Measurements from ENCODE around the gene COX6B2.
"Not testable (repeated sequence)": the region's sequence is repeated elsewhere in the genome, so short reads cannot be mapped to it uniquely, and the experiment has no call there.

The COX6B2 gene

DNA sequence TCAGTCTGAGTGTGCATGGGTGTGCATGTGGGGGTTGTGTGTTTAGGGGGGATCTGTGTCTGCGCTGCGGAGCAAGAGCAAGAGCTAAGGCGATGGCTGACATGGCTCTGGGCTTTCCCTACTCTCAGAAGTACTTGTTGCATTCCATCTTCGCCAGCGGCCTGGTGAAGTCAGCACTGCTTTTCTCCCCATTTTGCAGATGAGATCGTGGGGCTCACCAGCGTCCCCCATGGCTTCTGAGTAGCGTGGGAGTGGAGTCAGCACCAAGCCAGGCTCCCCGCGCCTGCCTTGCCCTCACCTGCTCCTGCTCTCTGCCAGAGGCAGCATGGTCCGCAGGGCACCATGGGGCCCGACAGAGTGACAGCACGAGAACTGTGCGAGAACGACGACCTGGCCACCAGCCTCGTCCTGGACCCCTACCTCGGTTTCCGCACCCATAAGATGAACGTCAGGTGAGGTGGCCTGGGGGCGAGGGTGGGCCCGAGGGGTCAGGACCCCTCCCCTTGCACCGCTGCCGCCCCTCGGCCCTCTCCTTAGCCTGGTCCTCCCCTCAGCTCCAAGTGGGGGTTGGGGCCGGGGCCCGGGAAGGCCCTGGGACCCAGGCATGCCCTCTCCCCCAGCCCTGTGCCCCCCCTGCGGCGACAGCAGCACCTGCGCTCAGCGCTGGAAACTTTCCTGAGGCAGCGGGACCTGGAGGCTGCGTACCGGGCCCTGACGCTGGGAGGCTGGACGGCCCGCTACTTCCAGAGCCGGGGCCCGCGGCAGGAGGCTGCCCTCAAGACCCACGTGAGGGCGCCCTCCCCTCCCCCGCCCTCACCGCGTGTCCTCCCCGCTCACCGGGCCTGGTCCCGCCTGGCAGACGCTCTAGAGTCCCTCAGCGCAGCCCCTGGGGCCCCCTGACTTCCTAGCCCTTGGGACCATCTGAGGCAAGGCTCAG lies 12.7 kb downstream of the COX6B2 start:
- DNase-seq = no peak

DNA sequence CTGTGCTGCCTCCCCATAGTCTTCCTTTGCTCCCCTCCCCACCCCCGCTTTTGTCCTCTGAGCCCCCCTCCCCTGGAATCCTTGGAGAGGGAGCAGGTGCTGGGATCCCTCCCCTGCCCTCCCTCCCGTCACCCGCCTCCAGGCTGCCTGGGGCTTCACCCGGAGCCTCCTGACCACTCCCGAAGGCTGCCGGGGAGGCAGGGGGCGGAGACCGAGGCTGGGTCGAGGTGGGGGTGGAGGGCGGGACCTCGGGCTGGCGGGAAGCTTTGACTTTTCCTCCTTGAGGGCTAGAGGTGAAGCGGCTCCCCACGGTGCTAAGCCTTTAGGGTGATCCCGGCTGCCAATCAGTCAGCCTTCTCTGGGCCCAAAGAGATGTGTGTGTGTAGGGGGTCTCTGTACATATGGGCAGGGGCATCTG lies 13.3 kb downstream of the COX6B2 start:
- DNase-seq = peak; percentile 64

DNA sequence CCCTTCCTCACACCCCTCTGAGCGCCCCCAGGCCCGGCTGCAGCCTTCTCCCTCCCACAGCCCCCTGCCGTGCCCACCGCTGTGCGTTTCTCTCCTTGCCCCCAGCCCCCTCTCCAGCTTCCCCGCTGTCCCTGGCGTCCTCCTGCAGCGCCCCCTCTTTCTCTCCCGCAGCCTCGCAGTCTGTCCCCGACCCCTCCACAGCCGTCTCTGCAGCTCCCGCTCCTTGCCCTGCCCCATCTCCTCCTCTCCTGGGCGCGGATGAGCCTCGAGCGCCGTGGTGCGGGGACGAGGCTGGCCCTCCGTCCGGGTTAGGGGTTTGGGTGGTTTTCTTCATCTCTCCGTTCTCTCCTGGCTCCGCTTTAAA lies 13.8 kb downstream of the COX6B2 start:
- no peak for DNase-seq

DNA sequence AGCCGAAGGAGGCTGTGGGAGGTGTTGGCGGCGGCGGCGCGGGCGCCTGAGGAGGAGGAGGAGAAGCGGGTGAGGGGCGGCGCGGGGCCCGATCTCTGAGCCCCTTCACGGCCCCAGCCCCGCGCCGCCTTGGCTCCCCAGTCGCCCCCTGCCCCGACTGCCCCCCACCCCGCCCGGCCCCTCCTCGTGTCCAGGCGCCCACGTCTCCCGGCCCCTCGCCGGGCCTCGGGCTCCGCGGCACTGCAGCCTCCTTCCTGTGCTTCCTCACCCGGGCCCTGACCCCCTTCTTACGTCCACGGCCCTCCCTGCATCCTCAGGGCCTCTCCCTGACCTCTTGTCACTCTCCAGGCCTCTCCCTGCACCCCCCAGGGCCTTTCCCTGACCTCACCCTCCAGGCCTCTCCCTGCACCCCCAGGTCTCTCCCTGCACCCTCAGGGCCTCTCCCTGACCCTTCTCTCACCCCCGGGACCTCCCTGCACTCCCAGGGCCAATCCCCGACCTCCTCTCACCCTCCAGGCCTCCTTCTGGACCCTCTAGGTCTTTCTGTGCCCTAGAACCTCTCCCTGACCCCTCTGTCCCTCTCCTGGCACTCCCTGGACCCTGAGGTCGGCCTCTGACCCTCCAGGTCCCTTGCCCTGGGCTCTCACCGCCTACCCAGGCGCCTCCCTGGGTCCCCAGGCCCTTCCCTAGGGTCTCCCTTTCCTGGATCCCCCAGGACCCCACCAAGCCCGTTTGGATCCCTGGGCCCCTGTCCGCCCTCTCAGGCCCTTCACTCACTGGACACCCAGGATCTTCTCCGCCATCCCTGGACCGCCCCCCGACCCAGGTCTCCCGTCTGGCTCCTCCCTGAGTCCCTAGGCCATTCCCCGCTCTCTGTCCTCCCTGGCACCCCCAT lies 14.4 kb downstream of the COX6B2 start:
- DNase-seq = no peak

DNA sequence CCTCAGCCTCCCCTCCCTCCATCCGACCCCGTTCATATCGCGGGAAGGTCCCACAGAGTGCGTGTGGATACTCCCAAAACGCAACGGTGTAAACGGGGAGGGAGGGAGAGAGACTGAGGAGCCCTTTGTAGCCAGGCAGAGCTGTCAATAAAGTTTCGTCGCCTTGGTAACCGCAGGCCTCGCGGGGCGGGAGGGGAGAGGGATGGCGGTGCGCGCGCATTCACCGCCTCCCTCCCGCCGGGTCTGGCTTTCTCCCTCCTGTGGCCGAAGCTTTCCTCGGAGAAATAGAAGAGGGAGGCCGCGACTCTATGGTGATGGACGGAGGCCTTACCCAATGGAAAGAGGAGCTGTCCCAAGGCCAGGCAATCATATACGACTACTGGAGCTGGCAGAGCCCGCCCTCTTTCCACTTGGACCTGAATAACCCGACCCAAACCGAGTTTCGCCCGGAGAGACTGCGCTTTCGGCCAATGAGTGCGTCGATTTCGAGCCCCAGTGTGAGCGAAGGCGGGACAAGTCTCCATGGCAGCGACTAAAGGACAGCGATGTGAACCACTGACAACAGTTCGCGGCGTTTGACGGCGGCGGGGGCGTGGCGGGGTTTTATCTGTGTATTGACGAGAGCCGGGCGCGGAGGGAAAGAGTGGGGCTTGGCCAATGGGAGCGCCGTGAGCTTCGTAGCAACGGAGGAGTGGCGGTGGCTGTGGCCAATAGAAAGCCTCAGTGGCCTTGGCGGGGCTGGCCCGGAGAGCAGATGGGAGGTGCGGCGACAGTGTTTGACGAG lies 15.2 kb downstream of the COX6B2 start, which contains the start of gene KMT5C:
TSS of gene KMT5C (plus strand) at position 772 of the 784 bp plus-strand sequence. CDS start 2,061 bp downstream, outside the sequence.
- DNase-seq = peak; percentile 100

DNA sequence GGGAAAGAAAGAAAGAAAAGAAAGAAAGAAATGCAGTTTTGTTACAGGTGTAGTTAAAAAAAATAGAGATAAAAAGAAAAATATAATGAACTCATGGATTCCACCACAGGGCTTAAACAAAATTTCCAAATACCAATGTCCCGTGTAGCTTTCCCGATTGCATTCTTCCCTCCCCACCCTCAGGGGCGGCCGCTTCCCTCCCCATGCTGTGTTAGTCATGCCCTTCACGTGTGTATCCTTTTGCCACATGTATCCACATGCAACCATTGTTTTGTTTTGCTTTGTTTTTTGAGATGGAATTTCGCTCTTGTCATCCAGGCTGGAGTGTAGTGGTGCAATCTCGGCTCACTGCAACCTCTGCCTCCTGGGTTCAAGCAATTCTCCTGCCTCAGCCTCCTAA lies 18.4 kb downstream of the COX6B2 start:
- DNase-seq = no peak

DNA sequence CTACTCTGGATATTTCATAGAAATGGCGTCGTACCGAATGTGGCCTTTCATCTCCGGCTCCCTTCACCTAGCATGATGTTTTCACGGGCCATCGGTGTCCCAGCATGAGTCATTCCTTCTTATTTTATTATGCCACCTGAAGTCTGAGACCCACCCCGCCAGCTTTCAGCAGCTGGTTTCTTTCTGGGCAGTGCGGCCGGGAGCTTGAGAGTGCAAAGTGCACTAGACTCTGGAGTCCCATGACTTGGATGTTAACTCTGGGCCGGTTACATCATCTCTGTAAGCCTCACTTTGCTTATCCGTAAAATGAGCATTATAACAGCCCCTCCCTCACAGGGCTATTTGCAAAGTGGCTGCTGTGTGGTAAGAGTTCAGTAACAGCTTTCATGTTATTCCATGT lies 20.6 kb downstream of the COX6B2 start:
- no peak for DNase-seq

DNA sequence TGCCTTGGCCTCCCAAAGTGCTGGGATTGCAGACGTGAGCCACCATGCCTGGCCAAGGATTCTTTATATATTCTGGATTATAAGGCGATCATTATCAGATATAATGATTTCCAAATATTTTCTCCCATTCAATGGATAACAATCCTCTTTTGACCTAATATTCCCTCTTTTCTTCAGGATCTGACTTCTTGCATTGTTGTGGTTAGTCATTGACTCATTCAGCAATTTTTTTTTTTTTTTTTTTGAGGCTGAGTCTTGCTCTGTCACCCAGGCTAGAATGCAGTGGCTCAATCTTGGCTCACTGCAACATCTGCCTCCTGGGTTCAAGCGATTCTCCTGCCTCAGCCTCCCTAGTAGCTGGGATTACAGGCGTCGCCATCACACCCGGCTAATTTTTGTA lies 24.7 kb downstream of the COX6B2 start:
- not testable (repeated sequence) for DNase-seq

DNA sequence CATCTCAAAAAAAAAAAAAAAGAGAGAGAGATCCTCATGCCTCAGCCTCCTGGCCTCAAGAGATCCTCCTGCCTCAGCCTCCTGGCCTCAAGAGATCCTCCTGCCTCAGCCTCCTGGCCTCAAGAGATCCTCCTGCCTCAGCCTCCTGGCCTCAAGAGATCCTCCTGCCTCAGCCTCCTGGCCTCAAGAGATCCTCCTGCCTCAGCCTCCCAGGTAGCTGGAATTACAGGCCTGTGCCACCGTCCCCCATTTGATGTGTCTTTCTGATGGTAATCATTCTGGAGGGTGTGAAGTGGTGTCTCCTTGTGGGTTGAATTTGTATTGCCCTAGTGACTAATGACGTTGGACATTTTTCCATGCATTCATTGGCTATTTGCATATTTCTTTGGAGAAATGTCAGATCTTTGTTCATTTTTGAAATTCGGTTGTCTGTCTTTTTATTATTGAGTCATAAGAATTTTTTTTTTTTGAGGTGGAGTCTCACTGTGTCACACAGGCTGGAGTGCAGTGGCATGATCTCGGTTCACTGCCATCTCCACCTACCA lies 25.7 kb downstream of the COX6B2 start:
- not testable (repeated sequence) for DNase-seq

DNA sequence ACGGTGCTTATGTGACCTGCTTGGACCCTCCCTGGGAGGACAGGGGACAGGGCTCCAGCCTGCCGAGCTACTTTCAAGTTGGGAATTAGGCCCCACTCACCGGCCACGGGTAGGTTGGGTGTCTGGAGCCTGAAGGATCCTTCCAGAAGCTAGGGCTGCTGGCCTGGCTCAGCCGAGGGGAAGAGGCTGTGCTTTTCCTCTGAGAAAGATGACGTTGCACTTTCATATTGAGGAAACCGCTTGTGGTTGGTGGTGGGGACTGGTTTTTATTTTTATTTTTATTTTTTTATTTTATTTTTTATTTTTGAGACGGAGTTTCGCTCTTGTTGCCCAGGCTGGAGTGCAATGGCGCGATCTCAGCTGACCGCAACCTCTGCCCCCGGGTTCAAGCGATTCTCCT lies 29.3 kb downstream of the COX6B2 start, which contains the start of gene TMEM150B:
TSS of gene TMEM150B (minus strand) at position 170 of the 400 bp plus-strand sequence. CDS start 4,305 bp downstream, outside the sequence.
- DNase-seq = no peak

DNA sequence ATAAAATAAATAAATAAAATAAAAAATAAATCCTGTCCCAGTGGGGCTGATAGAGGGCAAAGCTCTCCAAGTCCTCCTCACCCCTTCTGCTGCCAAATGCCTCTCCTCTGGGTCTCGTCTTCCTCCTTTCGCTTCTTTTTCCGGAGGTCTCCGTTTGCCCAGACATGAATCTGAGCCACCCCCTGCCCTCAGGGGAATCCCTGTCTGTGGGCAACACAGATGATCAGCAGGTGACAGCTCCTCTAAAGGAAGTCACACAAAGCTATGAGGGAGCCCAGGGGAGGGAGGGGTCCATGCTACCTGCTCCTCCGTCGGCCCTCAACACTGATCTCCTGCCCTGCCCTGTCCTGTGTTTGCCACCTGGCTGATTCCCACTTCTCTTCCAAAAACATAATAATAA lies 29.9 kb downstream of the COX6B2 start:
- no peak for DNase-seq

DNA sequence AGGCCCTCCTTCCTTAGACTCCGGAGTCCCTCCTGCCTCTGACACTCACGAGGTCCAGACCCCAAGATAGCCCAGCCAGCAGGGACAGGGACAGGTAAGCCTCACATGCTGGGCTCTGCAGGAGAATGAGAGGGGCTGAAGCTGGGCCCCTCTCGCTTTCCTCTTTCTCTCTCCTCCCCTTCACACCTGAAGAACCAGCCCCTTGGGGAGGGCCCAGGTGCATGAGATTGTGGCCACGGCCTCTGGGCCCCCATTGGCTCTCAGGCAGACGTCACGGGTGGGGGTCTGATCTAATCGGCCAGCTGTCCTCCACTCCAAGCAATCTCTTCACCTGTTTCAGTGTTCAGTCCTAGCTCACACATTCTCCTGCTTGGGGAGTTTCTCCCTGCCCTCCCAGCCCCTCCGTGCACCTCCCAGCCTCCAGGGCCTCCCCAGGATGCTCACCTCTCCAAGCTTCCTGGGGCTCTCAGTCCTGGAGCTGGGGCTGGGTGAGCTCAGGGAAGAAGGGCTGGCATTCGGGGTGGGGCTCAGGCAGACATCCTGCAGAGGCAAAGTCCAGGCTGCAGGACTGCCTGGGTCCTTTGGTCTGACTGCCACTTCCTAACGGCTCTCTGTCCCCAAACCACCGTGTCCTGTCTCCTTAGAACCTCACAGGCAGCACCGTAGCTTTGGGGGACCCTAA lies 32.2 kb downstream of the COX6B2 start:
- DNase-seq = no peak

DNA sequence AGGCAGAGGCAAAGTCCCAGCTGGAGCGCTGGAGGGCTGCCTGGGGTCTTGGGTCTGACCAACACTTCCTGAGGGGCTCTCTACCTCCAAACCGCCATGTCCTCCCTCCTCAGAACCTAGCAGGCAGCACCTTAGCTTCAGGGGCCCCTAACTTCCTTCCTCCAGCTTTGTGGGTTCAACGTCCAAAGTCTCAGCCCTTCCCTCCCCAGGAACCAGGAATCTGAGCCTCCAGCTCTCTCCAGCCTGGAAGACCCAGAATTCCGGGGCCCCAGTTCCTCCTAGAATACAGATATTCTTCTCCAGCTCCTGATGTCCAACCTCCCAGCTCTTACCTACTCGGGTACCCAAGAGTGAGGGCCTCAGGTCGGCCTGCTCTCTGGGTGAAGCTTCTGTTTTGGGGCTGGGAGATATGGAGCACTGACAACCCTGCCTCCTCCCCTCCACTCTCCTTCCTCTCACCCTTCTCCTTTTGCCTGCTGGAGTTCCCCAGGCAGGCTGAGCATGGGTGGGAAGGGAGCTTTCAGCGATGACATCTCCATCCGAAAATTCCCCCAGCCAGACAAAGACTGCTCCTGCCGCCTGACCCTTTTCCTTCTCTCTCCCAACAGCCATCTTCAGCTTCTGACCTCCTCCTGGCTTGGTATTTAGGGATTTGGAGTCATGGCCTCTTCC lies 32.9 kb downstream of the COX6B2 start:
- no peak for DNase-seq

DNA sequence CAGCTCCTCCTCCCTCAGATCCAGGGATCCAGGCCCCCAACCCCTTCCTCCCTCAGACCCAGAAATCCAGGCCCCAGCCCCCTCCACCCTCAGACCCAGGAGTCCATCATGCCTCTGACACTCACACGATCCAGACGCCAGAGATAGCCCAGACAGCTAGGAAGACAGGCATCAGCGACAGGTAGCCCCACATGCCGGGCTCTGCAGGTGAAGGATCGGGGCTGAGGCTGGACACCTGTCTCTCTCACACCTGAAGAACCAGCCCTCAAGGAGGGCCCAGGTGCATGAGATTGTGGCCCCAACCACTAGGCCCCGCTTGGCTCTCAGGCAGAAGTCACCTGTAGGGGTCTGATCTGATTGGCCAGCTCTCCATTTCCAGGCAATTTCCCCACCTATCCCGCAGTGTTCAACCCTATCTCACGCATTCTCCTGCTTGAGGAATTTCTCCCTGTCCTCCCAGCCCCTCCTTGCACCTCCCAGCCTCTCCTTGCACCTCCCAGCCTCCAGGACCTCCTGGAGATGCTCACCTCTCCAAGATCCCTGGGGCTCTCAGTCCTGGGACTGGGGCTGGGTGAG lies 33.6 kb downstream of the COX6B2 start:
- DNase-seq = no peak

DNA sequence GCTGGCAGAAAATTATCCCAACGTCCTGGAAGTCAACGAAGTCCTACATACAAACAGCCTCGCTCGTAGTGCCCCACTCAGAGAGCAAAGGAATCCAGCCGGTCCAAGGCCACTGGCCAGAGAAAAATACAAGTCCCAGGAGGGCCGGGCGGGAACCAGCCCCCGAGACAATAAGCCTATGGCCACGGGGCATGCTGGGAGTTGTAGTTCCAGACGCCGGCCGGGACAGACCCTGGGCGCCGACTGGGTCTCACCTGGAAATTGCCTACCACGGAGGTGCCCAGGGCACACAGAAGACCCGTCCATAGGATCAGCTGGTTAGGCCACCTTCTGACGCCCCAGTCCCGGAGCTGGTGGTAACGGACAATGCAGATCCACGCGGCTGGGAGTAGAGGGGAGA lies 34.7 kb downstream of the COX6B2 start:
- DNase-seq = no peak

DNA sequence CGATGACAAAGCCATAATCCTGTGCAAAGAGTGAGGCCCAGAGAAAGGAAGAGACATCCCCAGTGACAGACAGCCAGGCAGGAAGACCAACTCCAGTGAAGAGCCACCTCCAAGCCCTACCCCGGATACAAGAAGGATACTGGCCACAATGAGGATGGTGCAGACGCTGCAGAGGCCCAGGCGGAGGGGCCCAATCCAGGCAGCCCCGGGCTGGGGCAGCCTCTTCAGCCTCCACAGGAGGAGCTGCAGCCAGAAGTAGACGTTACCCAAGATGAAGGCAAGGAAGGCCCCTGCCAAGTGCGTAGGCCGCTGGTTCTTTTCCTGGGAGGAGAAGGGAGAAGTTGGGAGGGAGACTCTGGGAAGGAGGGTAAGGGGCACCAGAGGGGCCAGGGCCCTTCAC lies 37.9 kb downstream of the COX6B2 start:
- no peak for DNase-seq

DNA sequence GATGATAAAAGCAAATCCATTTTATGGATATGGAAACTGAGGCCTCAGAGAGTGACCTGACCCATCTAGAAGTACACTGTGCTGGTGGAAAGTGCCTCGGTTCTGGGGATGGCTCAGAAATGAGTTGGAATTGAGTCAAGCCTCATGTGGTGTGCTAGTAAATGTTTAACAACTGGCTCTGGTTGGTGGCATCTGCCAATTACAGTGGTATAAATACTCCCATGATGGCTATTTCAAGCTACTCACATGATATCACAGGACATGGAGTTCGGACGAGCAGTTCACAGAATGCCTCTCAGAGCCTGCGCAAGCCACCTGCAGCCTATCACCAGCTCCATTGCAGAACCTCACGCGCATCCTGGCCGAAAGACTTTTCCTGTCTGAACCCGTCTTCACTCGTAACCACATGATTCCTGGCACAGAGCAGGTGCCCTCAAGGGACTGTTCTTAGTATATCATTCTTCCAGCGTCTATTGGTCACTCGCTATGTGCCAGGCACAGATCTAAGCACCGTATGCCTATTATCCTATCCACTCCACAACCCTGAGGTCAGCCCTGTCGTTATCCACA lies 38.5 kb downstream of the COX6B2 start:
- DNase-seq = no peak

DNA sequence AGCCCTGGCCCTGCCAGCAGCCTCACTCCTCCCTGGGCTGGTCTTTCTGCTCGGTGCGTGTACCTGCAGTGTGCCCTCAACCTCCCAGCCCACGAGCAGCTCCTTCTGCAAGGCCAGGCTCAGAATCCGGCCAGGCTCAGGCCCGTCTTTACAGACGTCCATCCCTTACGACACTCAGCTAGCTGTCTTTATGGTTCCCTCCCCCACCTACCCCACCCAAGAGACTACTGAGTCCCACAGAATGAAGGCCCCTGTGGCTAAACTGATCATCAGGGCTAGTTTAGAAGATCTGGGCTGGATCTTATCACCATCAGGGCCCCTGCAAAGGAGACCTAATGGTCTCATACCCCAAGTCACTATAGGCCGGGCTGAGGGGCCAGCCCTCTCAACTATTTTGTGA lies 40.1 kb downstream of the COX6B2 start:
- no peak for DNase-seq

DNA sequence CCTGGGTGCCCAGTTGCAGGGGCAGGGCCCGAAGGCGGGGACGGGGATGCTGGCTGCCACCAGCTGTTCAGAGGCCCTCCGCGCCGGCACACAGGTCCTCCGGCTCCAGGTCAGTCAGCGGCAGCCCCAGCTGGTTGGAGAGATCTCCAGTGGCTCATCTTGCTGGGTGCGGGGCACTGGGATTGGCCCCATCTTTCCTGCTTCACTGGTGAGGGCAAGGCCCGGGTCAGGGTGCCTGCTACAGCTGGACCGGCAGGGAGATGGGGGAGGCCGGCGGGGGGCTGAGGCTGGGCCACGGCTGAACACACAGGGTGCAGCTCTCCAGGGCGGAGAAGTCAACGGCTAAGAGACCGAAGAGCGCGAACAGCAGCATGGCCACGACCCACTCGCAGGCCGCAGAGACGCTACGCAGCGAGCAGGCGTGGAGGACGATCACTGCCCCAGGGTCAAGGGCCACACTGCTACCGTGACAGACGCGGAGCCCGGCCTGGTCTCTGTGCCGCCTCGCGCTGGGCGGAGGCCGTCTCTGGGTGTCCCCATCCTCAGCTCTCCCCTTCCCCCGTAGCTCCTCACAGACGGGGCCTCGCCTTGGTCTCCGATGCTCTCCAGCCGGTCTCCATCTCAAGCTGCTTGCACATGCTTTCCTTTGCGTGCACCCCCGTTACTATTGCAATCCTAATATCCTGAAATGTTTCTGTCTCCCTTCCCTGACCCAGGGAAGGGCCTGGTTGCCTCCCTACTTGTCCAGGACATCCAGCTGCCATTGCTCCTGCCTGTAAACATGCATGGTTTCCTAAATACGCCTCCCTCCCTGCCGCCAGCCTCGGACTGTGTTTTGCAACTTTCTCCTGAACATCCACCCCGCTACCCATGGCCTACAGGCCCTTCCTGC lies 41.7 kb downstream of the COX6B2 start:
- no peak for DNase-seq

Measured in stimulated activated CD4-positive, alpha-beta T cell treated with anti-CD3 and anti-CD28 coated beads, Interleukin-12 subunit alpha, Interleukin-12 subunit beta, amount 100 ng/mL, for 4 hours (primary cell).